Uterus (tissue), 4 donors: ENCODE results near the gene SELPLG. TPM values are rescaled to one million over a fixed set of nuclear protein-coding genes. Genes with fewer than 3 reads are reported as not detected.

Source experiments
- DNase-seq, 2 donors: peaks; one replicate each; pipeline ENCODE4 v3.0.0-alpha.2; 2019 to 2020
- H3K27ac ChIP-seq, 2 donors: fragments of 200-600 bp; sonication (generic); 1 replicate in 1 of 2; 2 replicates in 1 of 2; pipeline ENCODE4 v1.5.1; 2016 to 2018
- H3K27me3 ChIP-seq, 2 donors: fragments of 200-600 bp; sonication (generic); one replicate each; pipeline ENCODE4 v1.5.1; 2018 to 2019; ENCODE audit warnings: control low read depth in 1 of 2
- H3K36me3 ChIP-seq, 2 donors: fragments of 200-600 bp; sonication (generic); one replicate each; pipeline ENCODE4 v1.5.1; 2019; ENCODE audit warnings: control low read depth in 1 of 2
- H3K4me1 ChIP-seq, 2 donors: fragments of 200-600 bp; sonication (generic); one replicate each; pipeline ENCODE4 v1.5.1; 2018 to 2019; ENCODE audit warnings: control low read depth in 1 of 2
- H3K4me3 ChIP-seq, 2 donors: fragments of 200-600 bp; sonication (generic); 1 replicate in 1 of 2; 2 replicates in 1 of 2; pipeline ENCODE4 v1.5.1; 2018 to 2019; ENCODE audit warnings: mild to moderate bottlenecking in 1 of 2
- H3K9me3 ChIP-seq, 2 donors: fragments of 200-600 bp; sonication (generic); one replicate each; pipeline ENCODE4 v1.5.1; 2019; ENCODE audit warnings: control low read depth in 1 of 2
- CTCF ChIP-seq, 4 experiments: fragments of 200-600 bp in 2 of 4; fragments of 450-650 bp in 2 of 4; sonication (generic) in 2 of 4; IDR thresholded peaks; one replicate each; pipeline ENCODE4 v1.5.1; 2016 to 2019; ENCODE audit warnings: antibody characterized with exemption in 4 of 4, mild to moderate bottlenecking in 2 of 4, moderate library complexity in 1 of 4
- POLR2A ChIP-seq, 2 donors: fragments of 450-650 bp; IDR thresholded peaks; one replicate each; pipeline ENCODE4 v1.6.1; 2016; ENCODE audit warnings: antibody characterized with exemption in 2 of 2, mild to moderate bottlenecking in 1 of 2, moderate library complexity in 1 of 2
- intact Hi-C: fragments of 100-400 bp; cut with DNase I; formaldehyde crosslinking; loops from one replicate; pipeline ENCODE4 v1.15.1; 2023; ENCODE audit warnings: low total_unique reads
- total RNA-seq, 4 donors: library from RNA; depleted of rRNA in 3 of 4; stranded (reverse); fragments of >200 nt in 3 of 4; gene quantifications; one replicate each; pipeline versions ENCODE4 v1.1.0 to v1.2.4, GENCODE V29; 2014 to 2023
- donor health status: DM: yes; HTN: yes; CAD: no.

The SELPLG gene
- total RNA-seq, 4 donors from 2014 or later = 1.5 to 6.5 (median 2.9) TPM

- H3K36me3 ChIP-seq = no peaks in the 10 kb centered on the region
- no peaks in the 10 kb centered on the region for H3K27me3 ChIP-seq
- H3K4me3 ChIP-seq = no peak overlapping the region
- intact Hi-C loops = no loop called here
- TF ChIP-seq POLR2A (IDR thresholded peaks at IDR 0.05) = no peak
- no peak for DNase-seq
- peaks cover 0 to 4% of the 10 kb centered on the region in 2 donors for H3K4me1 ChIP-seq
- no peak overlapping the region for H3K27ac ChIP-seq
- H3K9me3 ChIP-seq = no peaks in the 10 kb centered on the region
Observed at GRCh38 chr12:108605690-108606406, 27.8 kb downstream of the SELPLG start.

GRCh38 chr12:108605000-108605689 lies 28.5 kb downstream of the SELPLG start:
- no peak overlapping the region for H3K27ac ChIP-seq
- no peak for TF ChIP-seq POLR2A (IDR thresholded peaks at IDR 0.05)
- TF ChIP-seq CTCF (IDR thresholded peaks at IDR 0.05) = no peak
- no peak for DNase-seq

GRCh38 chr12:108604208-108604941 lies 29.3 kb downstream of the SELPLG start:
- H3K4me3 ChIP-seq = no peak overlapping the region
- no peak for DNase-seq
- no peaks in the 10 kb centered on the region for H3K9me3 ChIP-seq
- H3K27me3 ChIP-seq = no peaks in the 10 kb centered on the region
- H3K27ac ChIP-seq = no peak overlapping the region
- TF ChIP-seq CTCF (IDR thresholded peaks at IDR 0.05) = no peak
- no peak for TF ChIP-seq POLR2A (IDR thresholded peaks at IDR 0.05)
- H3K4me1 ChIP-seq = peaks cover 0 to 1% of the 10 kb centered on the region in 2 donors
- intact Hi-C loops = no loop called here
- no peaks in the 10 kb centered on the region for H3K36me3 ChIP-seq

More at GRCh38 chr12:108605000-108605689, 28.5 kb downstream of the SELPLG start:
- H3K27me3 ChIP-seq = no peaks in the 10 kb centered on the region
- no peak overlapping the region for H3K4me3 ChIP-seq
- no peaks in the 10 kb centered on the region for H3K9me3 ChIP-seq
- no peaks in the 10 kb centered on the region for H3K36me3 ChIP-seq
- intact Hi-C loops = no loop called here
- H3K4me1 ChIP-seq = peaks cover 0 to 4% of the 10 kb centered on the region in 2 donors

GRCh38 chr12:108603743-108604142 lies 30.0 kb downstream of the SELPLG start:
- no peaks in the 10 kb centered on the region for H3K27me3 ChIP-seq
- no peaks in the 10 kb centered on the region for H3K4me1 ChIP-seq
- TF ChIP-seq CTCF (IDR thresholded peaks at IDR 0.05) = no peak
- no peak for TF ChIP-seq POLR2A (IDR thresholded peaks at IDR 0.05)
- no peaks in the 10 kb centered on the region for H3K9me3 ChIP-seq
- intact Hi-C loops = no loop called here
- no peak overlapping the region for H3K4me3 ChIP-seq
- no peak overlapping the region for H3K27ac ChIP-seq
- no peak for DNase-seq
- H3K36me3 ChIP-seq = no peaks in the 10 kb centered on the region

- Histone ChIP-seq H3K27me3 (no peaks in the 10 kb centered on the region), H3K4me3 (no peak overlapping the region), H3K36me3 (no peaks in the 10 kb centered on the region), H3K4me1 (no peaks in the 10 kb centered on the region), H3K9me3 (no peaks in the 10 kb centered on the region), H3K27ac (no peak overlapping the region)
- DNase-seq = no peak
- no peak for TF ChIP-seq CTCF (IDR thresholded peaks at IDR 0.05)
- no peak for TF ChIP-seq POLR2A (IDR thresholded peaks at IDR 0.05)
- intact Hi-C loops = no loop called here
Observed at GRCh38 chr12:108602976-108603704, 30.6 kb downstream of the SELPLG start.
